Camera-type eye (tissue), 1 donor: ENCODE data around the gene RALGPS2. TPM values are rescaled to one million over a fixed set of nuclear protein-coding genes. Genes with fewer than 3 reads are reported as not detected.

Experiments
- total RNA-seq: library from RNA; depleted of rRNA; stranded (reverse); fragments of >200 nt; gene quantifications from one replicate; pipeline ENCODE4 v1.2.3, GENCODE V29; 2014

The RALGPS2 gene, protein sequence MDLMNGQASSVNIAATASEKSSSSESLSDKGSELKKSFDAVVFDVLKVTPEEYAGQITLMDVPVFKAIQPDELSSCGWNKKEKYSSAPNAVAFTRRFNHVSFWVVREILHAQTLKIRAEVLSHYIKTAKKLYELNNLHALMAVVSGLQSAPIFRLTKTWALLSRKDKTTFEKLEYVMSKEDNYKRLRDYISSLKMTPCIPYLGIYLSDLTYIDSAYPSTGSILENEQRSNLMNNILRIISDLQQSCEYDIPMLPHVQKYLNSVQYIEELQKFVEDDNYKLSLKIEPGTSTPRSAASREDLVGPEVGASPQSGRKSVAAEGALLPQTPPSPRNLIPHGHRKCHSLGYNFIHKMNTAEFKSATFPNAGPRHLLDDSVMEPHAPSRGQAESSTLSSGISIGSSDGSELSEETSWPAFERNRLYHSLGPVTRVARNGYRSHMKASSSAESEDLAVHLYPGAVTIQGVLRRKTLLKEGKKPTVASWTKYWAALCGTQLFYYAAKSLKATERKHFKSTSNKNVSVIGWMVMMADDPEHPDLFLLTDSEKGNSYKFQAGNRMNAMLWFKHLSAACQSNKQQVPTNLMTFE
- total RNA-seq, result 140 TPM

GRCh38 chr1:178724728-178725465 lies at the start of gene RALGPS2:
RALGPS2 (plus strand) TSS chr1:178725244; CDS start chr1:178776765, 51,521 bp downstream.

GRCh38 chr1:178870944-178871343 lies 145.9 kb downstream of the RALGPS2 start, which contains the start of gene ANGPTL1:
ANGPTL1 (minus strand) TSS chr1:178871077; CDS start chr1:178865776, 5,301 bp downstream.

Other genes with a start within 250 kb of the RALGPS2 start
- gene CLEC20A, start 228.3 kb upstream of the RALGPS2 start, total RNA-seq, result not detected
- gene TEX35, start 212.1 kb upstream of the RALGPS2 start, total RNA-seq, result not detected
- gene ANGPTL1, start 145.8 kb downstream of the RALGPS2 start, total RNA-seq, result 62.8 TPM